OCI-LY3 (cell line): ENCODE measurements around the gene TSKU.

Experiments used
- H2AFZ ChIP-seq: fragments of 200-600, 300-600 bp; shearing (Covaris generic); 2 replicates; pipeline ENCODE4 v1.6.0; 2014; ENCODE audit warnings: antibody characterized with exemption, low read depth, low read length
- H3K27ac ChIP-seq: fragments of 200-600, 300-600 bp; sonication (generic); 2 replicates; pipeline ENCODE4 v1.5.1; 2014; ENCODE audit warnings: mild to moderate bottlenecking, low read length, moderate library complexity, mixed read lengths
- H3K27me3 ChIP-seq: fragments of 200-600, 300-600 bp; sonication (generic); 2 replicates; pipeline ENCODE4 v1.6.1; 2014; ENCODE audit warnings: low read depth, low read length, mixed read lengths
- H3K36me3 ChIP-seq: fragments of 200-600, 300-600 bp; sonication (generic); replicated peaks from 2 replicates; pipeline ENCODE3; 2014; ENCODE audit warnings: low read depth, low read length, mixed read lengths
- H3K4me1 ChIP-seq: fragments of 300-600, 200-600 bp; sonication (generic); 2 replicates; pipeline ENCODE4 v1.6.1; 2014; ENCODE audit warnings: low read length, mixed read lengths
- H3K4me2 ChIP-seq: fragments of 200-600, 300-600 bp; sonication (generic); 2 replicates; pipeline ENCODE4 v1.6.1; 2014; ENCODE audit warnings: low read length, mixed read lengths
- H3K4me3 ChIP-seq: fragments of 300-600, 200-600 bp; sonication (generic); 2 replicates; pipeline ENCODE4 v1.5.1; 2014; ENCODE audit warnings: antibody characterized with exemption, mild to moderate bottlenecking, low read length, moderate library complexity
- H3K79me2 ChIP-seq: fragments of 300-600, 200-600 bp; shearing (Covaris generic); 2 replicates; pipeline ENCODE4 v1.6.1; 2014; ENCODE audit warnings: mild to moderate bottlenecking, low read length, mixed read lengths
- H3K9ac ChIP-seq: fragments of 300-600, 200-600 bp; shearing (Covaris generic); 2 replicates; pipeline ENCODE4 v1.6.0; 2014; ENCODE audit warnings: mild to moderate bottlenecking, low read length, moderate library complexity
- H3K9me3 ChIP-seq: fragments of 200-600, 300-600 bp; shearing (Covaris generic); 2 replicates; pipeline ENCODE4 v1.6.1; 2014; ENCODE audit warnings: low read length, mixed read lengths; ENCODE audit not compliant: insufficient read depth
- H4K20me1 ChIP-seq: fragments of 200-600, 300-600 bp; sonication (generic); 2 replicates; pipeline ENCODE4 v1.6.1; 2016; ENCODE audit warnings: low read length, mixed read lengths; ENCODE audit not compliant: insufficient read depth
- EZH2phosphoT487 ChIP-seq: fragments of 200-600 bp; shearing (Covaris generic); IDR thresholded peaks from 2 replicates; pipeline ENCODE4 v1.6.1; 2018; ENCODE audit warnings: antibody characterized with exemption, mixed run types, low read depth
- TF ChIP-seq, protein P1 (sequence below): fragments of 200-600, 300-600 bp; sonication (generic); IDR thresholded peaks from 2 replicates; pipeline ENCODE4 v1.5.1; 2014; ENCODE audit warnings: antibody characterized with exemption, low read length, low read depth

The TSKU gene

DNA sequence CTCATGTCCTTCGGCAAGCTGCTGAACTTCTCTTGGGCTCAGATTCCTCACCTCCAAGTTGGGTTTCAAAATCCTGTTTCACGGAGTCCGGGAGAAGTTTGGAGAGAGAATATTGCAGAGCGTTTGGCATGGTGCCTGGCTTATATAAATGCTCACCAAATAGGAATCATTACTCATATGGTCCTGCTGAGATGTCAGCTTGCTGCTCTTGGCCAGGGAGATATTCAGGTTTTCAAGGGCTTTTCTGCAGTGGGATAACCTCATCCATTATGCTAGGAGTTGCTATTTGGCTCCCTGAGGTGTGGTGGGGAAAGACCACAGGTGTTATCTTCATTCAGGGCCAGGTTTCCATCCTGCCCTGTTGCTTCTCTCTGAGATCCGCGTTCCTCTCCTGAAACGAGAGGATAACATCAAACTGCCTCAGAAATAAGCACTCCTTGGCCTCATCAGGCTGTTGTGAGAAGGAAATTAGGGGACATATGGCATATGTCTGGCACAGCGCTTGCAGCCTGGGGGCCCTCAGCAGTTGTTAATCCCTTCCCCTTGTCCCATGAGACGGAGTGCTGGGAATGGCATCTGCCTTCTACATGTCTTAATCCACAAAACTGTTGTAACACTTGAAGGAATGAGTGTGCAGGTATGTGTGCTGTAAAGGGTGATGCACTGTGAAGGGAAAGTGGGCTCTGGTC is 47.6 kb downstream of the TSKU start:
- no peaks in the 10 kb centered on the region for H4K20me1 ChIP-seq
- H3K4me1 ChIP-seq: 0 out of 2 replicates have a peak, but pooled peaks cover under 1% of the 10 kb centered on the region
- H3K4me2 ChIP-seq: no peak overlapping the region
- no peak overlapping the region for H2AFZ ChIP-seq
- no peaks in the 10 kb centered on the region for H3K9me3 ChIP-seq
- no peaks in the 10 kb centered on the region for H3K36me3 ChIP-seq
- no peaks in the 10 kb centered on the region for H3K27me3 ChIP-seq
- H3K9ac ChIP-seq: no peak overlapping the region
- no peak overlapping the region for H3K27ac ChIP-seq
- H3K4me3 ChIP-seq: no peak overlapping the region
- TF ChIP-seq, protein P1, sequence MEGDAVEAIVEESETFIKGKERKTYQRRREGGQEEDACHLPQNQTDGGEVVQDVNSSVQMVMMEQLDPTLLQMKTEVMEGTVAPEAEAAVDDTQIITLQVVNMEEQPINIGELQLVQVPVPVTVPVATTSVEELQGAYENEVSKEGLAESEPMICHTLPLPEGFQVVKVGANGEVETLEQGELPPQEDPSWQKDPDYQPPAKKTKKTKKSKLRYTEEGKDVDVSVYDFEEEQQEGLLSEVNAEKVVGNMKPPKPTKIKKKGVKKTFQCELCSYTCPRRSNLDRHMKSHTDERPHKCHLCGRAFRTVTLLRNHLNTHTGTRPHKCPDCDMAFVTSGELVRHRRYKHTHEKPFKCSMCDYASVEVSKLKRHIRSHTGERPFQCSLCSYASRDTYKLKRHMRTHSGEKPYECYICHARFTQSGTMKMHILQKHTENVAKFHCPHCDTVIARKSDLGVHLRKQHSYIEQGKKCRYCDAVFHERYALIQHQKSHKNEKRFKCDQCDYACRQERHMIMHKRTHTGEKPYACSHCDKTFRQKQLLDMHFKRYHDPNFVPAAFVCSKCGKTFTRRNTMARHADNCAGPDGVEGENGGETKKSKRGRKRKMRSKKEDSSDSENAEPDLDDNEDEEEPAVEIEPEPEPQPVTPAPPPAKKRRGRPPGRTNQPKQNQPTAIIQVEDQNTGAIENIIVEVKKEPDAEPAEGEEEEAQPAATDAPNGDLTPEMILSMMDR: no peak
- TF ChIP-seq EZH2phosphoT487: no peak
- no peaks in the 10 kb centered on the region for H3K79me2 ChIP-seq

DNA sequence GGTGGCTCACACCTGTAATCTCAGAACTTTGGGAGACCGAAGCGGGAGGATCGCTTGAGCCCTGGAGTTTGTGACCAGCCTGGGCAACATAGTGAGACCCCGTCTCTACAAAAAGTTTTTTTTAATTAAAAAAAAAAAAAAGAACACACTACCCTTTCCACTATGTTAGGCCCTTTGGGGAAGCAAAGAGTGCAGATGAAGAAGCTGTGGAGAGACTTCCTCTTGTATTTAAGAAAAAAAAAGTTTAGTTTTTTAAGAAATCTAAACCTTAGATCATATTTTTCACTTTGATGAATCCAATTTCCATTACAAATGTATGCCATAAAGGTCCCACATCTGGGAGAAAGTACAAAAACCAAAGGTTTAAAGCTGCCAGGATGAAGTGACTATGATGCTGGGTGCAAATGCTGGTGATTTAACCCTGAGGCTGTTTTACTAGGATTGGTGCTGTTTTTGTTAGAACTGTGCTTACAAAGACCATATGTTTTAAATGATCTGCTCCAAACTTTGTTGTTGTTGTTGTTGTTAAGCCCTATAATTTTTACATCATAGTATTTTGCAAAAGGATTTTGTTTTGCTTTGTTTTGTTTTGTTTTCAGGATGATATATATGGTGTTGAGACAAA is 48.6 kb downstream of the TSKU start:
- Histone ChIP-seq H3K4me3 (no peak overlapping the region), H3K4me1 (no peaks in the 10 kb centered on the region), H2AFZ (no peak overlapping the region), H3K36me3 (no peaks in the 10 kb centered on the region), H3K27me3 (no peaks in the 10 kb centered on the region), H3K9ac (no peak overlapping the region), H4K20me1 (no peaks in the 10 kb centered on the region), H3K9me3 (no peaks in the 10 kb centered on the region), H3K27ac (no peak overlapping the region), H3K4me2 (no peak overlapping the region), H3K79me2 (no peaks in the 10 kb centered on the region)
- TF ChIP-seq, protein P1: no peak
- TF ChIP-seq EZH2phosphoT487: no peak

DNA sequence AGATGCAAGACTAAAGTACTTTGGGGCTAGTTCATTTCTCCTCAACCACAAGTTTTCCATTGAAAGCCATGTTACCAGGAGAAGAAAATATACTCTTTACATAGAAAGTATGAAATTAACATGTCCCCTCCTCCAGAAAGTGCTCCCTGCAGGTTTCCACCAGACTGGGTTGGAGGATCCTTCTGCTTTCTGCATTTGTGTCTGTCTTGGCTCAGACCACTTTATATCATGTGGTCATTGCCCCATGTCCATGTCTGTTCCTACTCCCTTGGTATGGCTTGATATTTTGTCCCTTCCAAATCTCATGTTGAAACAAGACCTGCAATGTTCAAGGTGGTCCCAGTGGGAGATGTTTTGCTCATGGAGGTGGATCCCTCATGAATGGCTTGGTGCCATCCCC is 49.2 kb downstream of the TSKU start:
- Histone ChIP-seq H3K27ac (no peak overlapping the region), H3K79me2 (no peaks in the 10 kb centered on the region), H3K27me3 (peaks cover 1% of the 10 kb centered on the region; the same call in 1 of the 2 replicates), H2AFZ (no peak overlapping the region), H3K4me1 (peaks cover under 1% of the 10 kb centered on the region; the same call in 1 of the 2 replicates), H3K36me3 (no peaks in the 10 kb centered on the region), H3K9ac (no peak overlapping the region), H4K20me1 (no peaks in the 10 kb centered on the region), H3K9me3 (no peaks in the 10 kb centered on the region), H3K4me3 (no peak overlapping the region), H3K4me2 (no peak overlapping the region)
- no peak for TF ChIP-seq EZH2phosphoT487
- TF ChIP-seq, protein P1: no peak

- Histone ChIP-seq H4K20me1 (no peaks in the 10 kb centered on the region), H3K9ac (no peak overlapping the region), H2AFZ (no peak overlapping the region), H3K4me2 (no peak overlapping the region), H3K4me3 (no peak overlapping the region), H3K27ac (no peak overlapping the region), H3K79me2 (no peaks in the 10 kb centered on the region), H3K36me3 (no peaks in the 10 kb centered on the region), H3K9me3 (no peaks in the 10 kb centered on the region), H3K27me3 (peaks cover 17% of the 10 kb centered on the region), H3K4me1 (peaks cover 8% of the 10 kb centered on the region)
- no peak for TF ChIP-seq EZH2phosphoT487
- TF ChIP-seq, protein P1: no peak
These were observed 51.0 kb downstream of the TSKU start for GRCh38 chr11:76834151-76834550.
